Upper lobe of left lung (tissue), 6 donors: ENCODE results near the gene PHF20. TPM values are rescaled to one million over a fixed set of nuclear protein-coding genes. Genes with fewer than 3 reads are reported as not detected.

Source experiments
- ATAC-seq, 2 donors: fragments of 200-7000 bp; cut with Tn5 transposase; one replicate each; pipeline ENCODE4 v1.9.1; 2022; ENCODE audit warnings: mild to moderate bottlenecking in 2 of 2, moderate library complexity in 2 of 2; ENCODE audit not compliant: low FRiP score in 2 of 2
- DNase-seq, 2 donors: peaks; one replicate each; pipeline ENCODE4 v3.0.0-alpha.2; 2019 to 2020
- H3K27ac ChIP-seq, 4 donors: fragments of 200-600 bp; sonication (generic); one replicate each; pipeline ENCODE4 v1.5.1; 2016 to 2019
- H3K27me3 ChIP-seq, 4 donors: fragments of 200-600 bp; sonication (generic); one replicate each; pipeline ENCODE4 v1.5.1; 2017 to 2019
- H3K36me3 ChIP-seq, 4 donors: fragments of 200-600 bp; sonication (generic); one replicate each; pipeline ENCODE4 v1.5.1; 2016 to 2019
- H3K4me1 ChIP-seq, 4 donors: fragments of 200-600 bp; sonication (generic); one replicate each; pipeline ENCODE4 v1.5.1; 2018 to 2019
- H3K4me3 ChIP-seq, 4 donors: fragments of 200-600 bp; sonication (generic); one replicate each; pipeline ENCODE4 v1.5.1; 2017 to 2019; ENCODE audit warnings: mild to moderate bottlenecking in 2 of 4, moderate library complexity in 1 of 4
- H3K9me3 ChIP-seq, 4 donors: fragments of 200-600 bp; sonication (generic); one replicate each; pipeline ENCODE4 v1.5.1; 2018 to 2019
- EP300 ChIP-seq, 4 donors: sonication (generic); formaldehyde crosslinking; IDR thresholded peaks; one replicate each; pipeline ENCODE4 v1.5.1; 2017; ENCODE audit warnings: antibody characterized with exemption in 4 of 4, control low read depth in 2 of 4
- POLR2A ChIP-seq, 4 donors: fragments of 450-650 bp; IDR thresholded peaks; one replicate each; pipeline ENCODE4 v1.5.1; 2016 to 2017; ENCODE audit warnings: antibody characterized with exemption in 4 of 4, mild to moderate bottlenecking in 2 of 4
- POLR2AphosphoS5 ChIP-seq, 2 donors: sonication (generic); formaldehyde crosslinking; IDR thresholded peaks; one replicate each; pipeline ENCODE4 v1.5.1; 2017; ENCODE audit warnings: antibody characterized with exemption in 2 of 2
- WGBS, 2 donors: methylation state at CpG; one replicate each; pipeline ENCODE4 v1.1.5; 2017 to 2018; 5-methylcytosine and 5-hydroxymethylcytosine counted together
- total RNA-seq, 6 donors: library from RNA; depleted of rRNA in 4 of 6; stranded (reverse); fragments of >200 nt in 4 of 6; gene quantifications; one replicate each; pipeline versions ENCODE4 v1.1.0 to v1.2.1, GENCODE V29; 2016 to 2021
- TF ChIP-seq, protein P1 (sequence below), 6 experiments: fragments of 450-650 bp in 4 of 6; fragments of 200-600 bp in 2 of 6; sonication (generic) in 2 of 6; IDR thresholded peaks; one replicate each; pipeline ENCODE4 v1.5.1; 2016 to 2019; ENCODE audit warnings: antibody characterized with exemption in 6 of 6
- donor health status: DM: no; HTN: no; CAD: no; lungs with moderate emphysema.
- donor health status: DM: no; HTN: yes; CAD: no; lungs with severe emphysema.

Gene PHF20
- total RNA-seq, 6 donors from 2014 or later: 29.9 to 65.9 (median 42.5) TPM

DNA sequence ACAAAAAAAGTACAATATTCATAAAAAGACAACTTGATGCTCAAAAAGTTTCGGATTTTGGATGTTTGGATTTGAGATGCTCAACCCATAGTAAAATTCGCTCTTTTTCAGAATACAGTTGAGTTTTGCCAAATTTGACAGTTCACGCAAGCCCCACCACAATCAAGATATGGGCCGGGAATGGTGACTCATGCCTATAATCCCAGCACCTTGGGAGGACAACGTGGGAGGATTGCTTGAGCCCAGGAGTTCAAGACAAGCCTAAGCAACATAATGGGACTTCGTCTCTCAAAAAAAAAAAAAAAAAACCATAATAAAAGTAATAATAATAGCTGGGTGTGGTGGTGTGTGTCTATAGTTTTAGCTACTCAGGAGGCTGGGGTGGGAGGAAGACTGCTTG, 51.3 kb downstream of the PHF20 start:
- no peaks in the 10 kb centered on the region for H3K9me3 ChIP-seq
- no peaks in the 10 kb centered on the region for H3K27me3 ChIP-seq
- H3K4me3 ChIP-seq: no peak overlapping the region
- WGBS, 2 donors: 88 to 97% methylated on average over 6 of the region's 6 CpGs
- DNase-seq (no peak), ATAC-seq (no peak)
- TF ChIP-seq, protein P1, sequence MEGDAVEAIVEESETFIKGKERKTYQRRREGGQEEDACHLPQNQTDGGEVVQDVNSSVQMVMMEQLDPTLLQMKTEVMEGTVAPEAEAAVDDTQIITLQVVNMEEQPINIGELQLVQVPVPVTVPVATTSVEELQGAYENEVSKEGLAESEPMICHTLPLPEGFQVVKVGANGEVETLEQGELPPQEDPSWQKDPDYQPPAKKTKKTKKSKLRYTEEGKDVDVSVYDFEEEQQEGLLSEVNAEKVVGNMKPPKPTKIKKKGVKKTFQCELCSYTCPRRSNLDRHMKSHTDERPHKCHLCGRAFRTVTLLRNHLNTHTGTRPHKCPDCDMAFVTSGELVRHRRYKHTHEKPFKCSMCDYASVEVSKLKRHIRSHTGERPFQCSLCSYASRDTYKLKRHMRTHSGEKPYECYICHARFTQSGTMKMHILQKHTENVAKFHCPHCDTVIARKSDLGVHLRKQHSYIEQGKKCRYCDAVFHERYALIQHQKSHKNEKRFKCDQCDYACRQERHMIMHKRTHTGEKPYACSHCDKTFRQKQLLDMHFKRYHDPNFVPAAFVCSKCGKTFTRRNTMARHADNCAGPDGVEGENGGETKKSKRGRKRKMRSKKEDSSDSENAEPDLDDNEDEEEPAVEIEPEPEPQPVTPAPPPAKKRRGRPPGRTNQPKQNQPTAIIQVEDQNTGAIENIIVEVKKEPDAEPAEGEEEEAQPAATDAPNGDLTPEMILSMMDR (IDR thresholded peaks at IDR 0.05): no peak
- TF ChIP-seq EP300 (IDR thresholded peaks at IDR 0.05): no peak
- TF ChIP-seq POLR2A (IDR thresholded peaks at IDR 0.05): no peak
- TF ChIP-seq POLR2AphosphoS5 (IDR thresholded peaks at IDR 0.05): no peak
- peaks cover 0 to 3% (median 0%) of the 10 kb centered on the region in 4 donors for H3K36me3 ChIP-seq
- peaks cover 6 to 10% (median 7%) of the 10 kb centered on the region in 4 donors for H3K4me1 ChIP-seq
- no peak overlapping the region for H3K27ac ChIP-seq

GRCh38 chr20:35823937-35824336, 52.1 kb downstream of the PHF20 start:
- no peaks in the 10 kb centered on the region for H3K27me3 ChIP-seq
- 84 to 89% methylated on average over 2 of the region's 2 CpGs for WGBS, 2 donors
- TF ChIP-seq, protein P1 (IDR thresholded peaks at IDR 0.05): no peak
- no peak for TF ChIP-seq POLR2A (IDR thresholded peaks at IDR 0.05)
- TF ChIP-seq EP300 (IDR thresholded peaks at IDR 0.05): no peak
- TF ChIP-seq POLR2AphosphoS5 (IDR thresholded peaks at IDR 0.05): no peak
- H3K9me3 ChIP-seq: no peaks in the 10 kb centered on the region
- ATAC-seq: no peak
- peaks cover 4 to 8% (median 4%) of the 10 kb centered on the region in 4 donors for H3K4me1 ChIP-seq
- H3K36me3 ChIP-seq: peaks cover 0 to 3% (median 0%) of the 10 kb centered on the region in 4 donors
- H3K27ac ChIP-seq: no peak overlapping the region
- DNase-seq: no peak
- no peak overlapping the region for H3K4me3 ChIP-seq

GRCh38 chr20:35826397-35826998, 54.7 kb downstream of the PHF20 start:
- H3K27ac ChIP-seq: no peak overlapping the region
- H3K4me3 ChIP-seq: no peak overlapping the region
- DNase-seq (no peak), ATAC-seq (no peak)
- TF ChIP-seq POLR2AphosphoS5 (IDR thresholded peaks at IDR 0.05): no peak
- TF ChIP-seq POLR2A (IDR thresholded peaks at IDR 0.05): no peak
- TF ChIP-seq, protein P1 (IDR thresholded peaks at IDR 0.05): no peak
- TF ChIP-seq EP300 (IDR thresholded peaks at IDR 0.05): no peak
- 87 to 94% methylated on average over 1 of the region's 1 CpG for WGBS, 2 donors
- peaks cover 0 to 3% (median 0%) of the 10 kb centered on the region in 4 donors for H3K36me3 ChIP-seq
- H3K4me1 ChIP-seq: no peaks in the 10 kb centered on the region
- H3K27me3 ChIP-seq: no peaks in the 10 kb centered on the region
- no peaks in the 10 kb centered on the region for H3K9me3 ChIP-seq

- no peak overlapping the region for H3K27ac ChIP-seq
- 68 to 88% methylated on average over 3 of the region's 3 CpGs for WGBS, 2 donors
- no peaks in the 10 kb centered on the region for H3K4me1 ChIP-seq
- ATAC-seq: no peak
- TF ChIP-seq EP300 (IDR thresholded peaks at IDR 0.05) (no peak), POLR2A (IDR thresholded peaks at IDR 0.05) (no peak)
- H3K4me3 ChIP-seq: no peak overlapping the region
- no peaks in the 10 kb centered on the region for H3K27me3 ChIP-seq
- no peaks in the 10 kb centered on the region for H3K9me3 ChIP-seq
- H3K36me3 ChIP-seq: peaks cover 0 to 3% (median 0%) of the 10 kb centered on the region in 4 donors
- DNase-seq: no peak
Observed at GRCh38 chr20:35828434-35828833, 56.6 kb downstream of the PHF20 start.

GRCh38 chr20:35828916-35829315, 57.1 kb downstream of the PHF20 start:
- Histone ChIP-seq H3K9me3 (no peaks in the 10 kb centered on the region), H3K36me3 (peaks cover 0 to 3% (median 0%) of the 10 kb centered on the region in 4 donors), H3K4me1 (peaks cover 0 to 4% (median 0%) of the 10 kb centered on the region in 4 donors), H3K4me3 (no peak overlapping the region), H3K27ac (no peak overlapping the region), H3K27me3 (no peaks in the 10 kb centered on the region)
- TF ChIP-seq EP300 (IDR thresholded peaks at IDR 0.05) (no peak), POLR2AphosphoS5 (IDR thresholded peaks at IDR 0.05) (no peak), POLR2A (IDR thresholded peaks at IDR 0.05) (no peak)
- TF ChIP-seq, protein P1 (IDR thresholded peaks at IDR 0.05): no peak
- no peak for ATAC-seq
- DNase-seq: no peak
- WGBS, 2 donors: 94 to 97% methylated on average over 4 of the region's 4 CpGs
